Natural killer cell (primary cell): ENCODE measurements around the gene PLPP6. TPM values are rescaled to one million over a fixed set of nuclear protein-coding genes. Genes with fewer than 3 reads are reported as not detected.

Source experiments
- ATAC-seq, 3 donors: fragments of 150-1000 bp in 2 of 3; fragments of 200-7000 bp in 1 of 3; cut with Tn5 transposase; 1 replicate in 1 of 3; 2 replicates in 2 of 3; pipeline ENCODE4 v1.10.0; 2021; ENCODE audit warnings: mild to moderate bottlenecking in 2 of 3, moderate library complexity in 2 of 3
- DNase-seq, 2 donors: peaks; one replicate each; pipeline versions ENCODE4 v3.0.0 to v3.0.0-alpha.2; 2013 to 2021; ENCODE audit warnings: mixed read lengths in 1 of 2
- H3K27ac ChIP-seq: one replicate; pipeline ENCODE4 v1.5.1; 2013; ENCODE audit warnings: mild to moderate bottlenecking, low read length
- H3K27me3 ChIP-seq: one replicate; pipeline ENCODE4 v1.6.1; 2013; ENCODE audit warnings: low read length; ENCODE audit not compliant: control insufficient read depth, insufficient read depth
- H3K36me3 ChIP-seq: one replicate; pipeline ENCODE4 v1.6.1; 2013; ENCODE audit warnings: low read length; ENCODE audit not compliant: control insufficient read depth, insufficient read depth
- H3K4me1 ChIP-seq: one replicate; pipeline ENCODE4 v1.6.1; 2013; ENCODE audit warnings: low read length; ENCODE audit not compliant: control insufficient read depth, insufficient read depth
- H3K4me3 ChIP-seq: one replicate; pipeline ENCODE4 v1.5.1; 2013; ENCODE audit warnings: low read length
- H3K9me3 ChIP-seq: one replicate; pipeline ENCODE4 v1.6.1; 2013; ENCODE audit warnings: low read length; ENCODE audit not compliant: control insufficient read depth, insufficient read depth
- H3K27ac Mint-ChIP-seq, 2 donors: one replicate each; pipeline ENCODE4 v1.8.0; 2022; ENCODE audit warnings: mild to moderate bottlenecking in 2 of 2, mixed read lengths in 2 of 2, moderate library complexity in 1 of 2
- H3K27me3 Mint-ChIP-seq, 2 donors: one replicate each; pipeline ENCODE4 v1.8.0; 2022; ENCODE audit warnings: low read depth in 2 of 2, mixed read lengths in 2 of 2
- H3K36me3 Mint-ChIP-seq: one replicate; pipeline ENCODE4 v1.8.0; 2022; ENCODE audit warnings: mixed read lengths
- H3K4me1 Mint-ChIP-seq, 2 donors: one replicate each; pipeline ENCODE4 v1.8.0; 2022; ENCODE audit warnings: mixed read lengths in 2 of 2
- H3K4me3 Mint-ChIP-seq: one replicate; pipeline ENCODE4 v1.8.0; 2022; ENCODE audit warnings: mild to moderate bottlenecking, moderate library complexity, mixed read lengths
- H3K9me3 Mint-ChIP-seq, 2 donors: one replicate each; pipeline ENCODE4 v1.8.0; 2022; ENCODE audit warnings: mixed read lengths in 2 of 2
- WGBS: methylation state at CpG from one replicate; pipeline ENCODE4 v1.1.7; 2013; ENCODE audit warnings: missing lambda C conversion rate; ENCODE audit not compliant: insufficient coverage; 5-methylcytosine and 5-hydroxymethylcytosine counted together
- intact Hi-C: fragments of 100-400 bp; cut with micrococcal nuclease; formaldehyde crosslinking; loops from one replicate; pipeline ENCODE4 v1.14.2; 2022
- total RNA-seq, 4 donors: library from RNA; stranded (reverse); fragments of 120-200 nt in 1 of 4; gene quantifications; one replicate each; pipeline versions ENCODE4 v1.2.3 to v1.2.4, GENCODE V29; 2013 to 2022
- TF ChIP-seq, protein P1 (sequence below): fragments of 200-600 bp; IDR thresholded peaks from one replicate; pipeline ENCODE4 v1.8.0; 2022; ENCODE audit warnings: antibody characterized with exemption

Gene PLPP6
- total RNA-seq, 3 donors from 2014 or later (not counting 1 experiment from before 2014, with no cell fraction given), result 3.7 to 5.6 (median 3.8) TPM

DNA sequence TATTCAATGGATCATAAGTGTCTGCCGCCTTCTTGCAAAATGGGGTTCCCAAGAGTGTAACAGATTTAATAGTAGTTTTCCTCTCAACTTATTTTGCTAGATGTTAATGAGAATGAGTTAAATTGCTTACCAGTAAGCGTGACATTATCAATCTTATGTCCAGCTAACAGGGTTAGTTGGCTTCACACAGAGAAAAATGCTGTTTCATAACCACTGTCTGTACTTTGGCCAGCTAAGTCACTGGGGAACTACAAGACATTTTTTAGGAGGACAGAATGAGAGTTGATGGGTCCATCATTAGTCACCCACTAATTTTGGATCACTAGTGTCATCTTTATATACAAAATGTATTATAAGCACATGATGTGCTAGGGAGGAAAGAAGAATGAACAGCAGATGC, 18.7 kb downstream of the PLPP6 start:
- TF ChIP-seq, protein P1, sequence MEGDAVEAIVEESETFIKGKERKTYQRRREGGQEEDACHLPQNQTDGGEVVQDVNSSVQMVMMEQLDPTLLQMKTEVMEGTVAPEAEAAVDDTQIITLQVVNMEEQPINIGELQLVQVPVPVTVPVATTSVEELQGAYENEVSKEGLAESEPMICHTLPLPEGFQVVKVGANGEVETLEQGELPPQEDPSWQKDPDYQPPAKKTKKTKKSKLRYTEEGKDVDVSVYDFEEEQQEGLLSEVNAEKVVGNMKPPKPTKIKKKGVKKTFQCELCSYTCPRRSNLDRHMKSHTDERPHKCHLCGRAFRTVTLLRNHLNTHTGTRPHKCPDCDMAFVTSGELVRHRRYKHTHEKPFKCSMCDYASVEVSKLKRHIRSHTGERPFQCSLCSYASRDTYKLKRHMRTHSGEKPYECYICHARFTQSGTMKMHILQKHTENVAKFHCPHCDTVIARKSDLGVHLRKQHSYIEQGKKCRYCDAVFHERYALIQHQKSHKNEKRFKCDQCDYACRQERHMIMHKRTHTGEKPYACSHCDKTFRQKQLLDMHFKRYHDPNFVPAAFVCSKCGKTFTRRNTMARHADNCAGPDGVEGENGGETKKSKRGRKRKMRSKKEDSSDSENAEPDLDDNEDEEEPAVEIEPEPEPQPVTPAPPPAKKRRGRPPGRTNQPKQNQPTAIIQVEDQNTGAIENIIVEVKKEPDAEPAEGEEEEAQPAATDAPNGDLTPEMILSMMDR, result no peak
- H3K4me3 ChIP-seq, result no peak overlapping the region
- Mint-ChIP-seq H3K4me3 (no peak overlapping the region), H3K36me3 (no peaks in the 10 kb centered on the region), H3K9me3 (no peaks in the 10 kb centered on the region), H3K27ac (no peak overlapping the region), H3K27me3 (peaks cover 0 to under 1% of the 10 kb centered on the region in 2 donors), H3K4me1 (peaks cover 15 to 17% of the 10 kb centered on the region in 2 donors)
- no peaks in the 10 kb centered on the region for H3K27me3 ChIP-seq
- H3K4me1 ChIP-seq, result peaks cover 8% of the 10 kb centered on the region
- ATAC-seq (no peak), DNase-seq (no peak)
- H3K36me3 ChIP-seq, result peaks cover 8% of the 10 kb centered on the region
- H3K27ac ChIP-seq, result no peak overlapping the region
- 60% methylated on average over 1 of the region's 2 CpGs for WGBS
- intact Hi-C loops, result no loop called here
- H3K9me3 ChIP-seq, result no peaks in the 10 kb centered on the region

DNA sequence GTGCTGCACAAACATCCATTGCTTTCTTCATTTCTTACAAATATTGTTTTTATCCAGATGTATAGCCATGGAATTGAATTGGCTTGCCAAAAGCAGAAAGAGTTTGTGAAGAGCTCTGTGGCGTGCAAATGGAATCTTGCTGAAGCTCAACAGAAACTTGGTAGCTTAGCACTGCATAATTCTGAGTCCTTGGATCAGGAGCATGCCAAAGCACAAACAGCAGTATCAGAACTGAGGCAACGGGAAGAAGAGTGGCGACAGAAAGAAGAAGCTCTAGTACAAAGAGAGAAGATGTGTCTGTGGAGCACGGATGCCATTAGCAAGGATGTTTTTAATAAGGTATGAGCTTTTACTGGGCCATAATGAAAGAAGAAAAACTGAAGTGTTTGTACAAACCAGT, 22.7 kb downstream of the PLPP6 start:
- Mint-ChIP-seq H3K27ac (peak overlapping the region; percentile 57 to 75), H3K27me3 (no peaks in the 10 kb centered on the region)
- intact Hi-C loops, result no loop called here

DNA sequence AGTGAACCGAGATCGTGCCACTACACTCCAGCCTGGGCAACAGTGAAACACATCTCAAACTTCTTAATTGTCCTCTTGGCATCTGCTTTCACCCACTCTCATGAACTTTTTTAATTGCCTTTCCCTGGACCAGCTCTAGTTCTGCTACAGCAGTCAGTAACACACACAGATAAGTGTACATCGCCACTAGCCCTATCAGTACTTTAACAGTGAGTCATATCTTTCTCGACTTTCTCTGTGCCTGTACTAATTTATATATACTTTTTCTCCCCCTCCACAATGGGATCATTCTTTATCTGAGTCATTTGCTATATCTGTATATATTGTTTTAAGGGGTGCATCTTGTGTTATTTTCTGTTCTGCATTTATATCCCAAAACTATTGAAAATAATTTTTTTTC, 24.0 kb downstream of the PLPP6 start:
- H3K36me3 Mint-ChIP-seq, result no peaks in the 10 kb centered on the region
- H3K27me3 Mint-ChIP-seq, result no peaks in the 10 kb centered on the region
- 90% methylated on average over 3 of the region's 4 CpGs for WGBS

More for the DNA sequence above, 22.7 kb downstream of the PLPP6 start:
- no peaks in the 10 kb centered on the region for H3K27me3 ChIP-seq
- H3K4me1 ChIP-seq, result peaks cover 8% of the 10 kb centered on the region
- no peaks in the 10 kb centered on the region for H3K36me3 Mint-ChIP-seq
- WGBS, result 96% methylated on average over 4 of the region's 4 CpGs
- DNase-seq (no peak), ATAC-seq (no peak)
- H3K36me3 ChIP-seq, result peaks cover 21% of the 10 kb centered on the region
- no peaks in the 10 kb centered on the region for H3K9me3 Mint-ChIP-seq
- no peak overlapping the region for H3K4me3 ChIP-seq
- no peak overlapping the region for H3K27ac ChIP-seq
- H3K4me1 Mint-ChIP-seq, result peaks cover 16 to 22% of the 10 kb centered on the region in 2 donors
- no peak overlapping the region for H3K4me3 Mint-ChIP-seq
- H3K9me3 ChIP-seq, result no peaks in the 10 kb centered on the region
- TF ChIP-seq, protein P1, result no peak

More for the DNA sequence above, 24.0 kb downstream of the PLPP6 start:
- H3K4me3 Mint-ChIP-seq, result no peak overlapping the region
- Histone ChIP-seq H3K36me3 (peaks cover 32% of the 10 kb centered on the region), H3K27me3 (no peaks in the 10 kb centered on the region), H3K27ac (no peak overlapping the region), H3K4me1 (peaks cover 4% of the 10 kb centered on the region), H3K9me3 (no peaks in the 10 kb centered on the region), H3K4me3 (no peak overlapping the region)
- no peak for ATAC-seq
- H3K27ac Mint-ChIP-seq, result no peak overlapping the region
- no peaks in the 10 kb centered on the region for H3K9me3 Mint-ChIP-seq
- intact Hi-C loops, result no loop called here
- no peak for DNase-seq
- TF ChIP-seq, protein P1, result no peak
- peaks cover 22 to 26% of the 10 kb centered on the region in 2 donors for H3K4me1 Mint-ChIP-seq
